Naive thymus-derived CD4-positive, alpha-beta T cell (primary cell): ENCODE results near the gene IL17REL. TPM values are rescaled to one million over a fixed set of nuclear protein-coding genes. Genes with fewer than 3 reads are reported as not detected.

Experiments
- ATAC-seq: fragments of 150-1000 bp; cut with Tn5 transposase; 2 replicates; pipeline ENCODE4 v1.10.0; 2021; ENCODE audit warnings: mild to moderate bottlenecking, moderate library complexity
- CTCF ChIA-PET: fragments of 350-600 bp; sonication (Branson Sonifier 250); formaldehyde crosslinking; loops from one replicate; lab custom pipeline; 2021; ENCODE audit warnings: antibody characterized with exemption; lab: Charles Lee
- POLR2A ChIA-PET: fragments of 350-600 bp; sonication (Branson Sonifier 250); formaldehyde crosslinking; loops from one replicate; lab custom pipeline; 2021; ENCODE audit warnings: antibody characterized with exemption, inconsistent platforms; lab: Charles Lee
- DNase-seq, 9 donors: peaks; one replicate each; pipeline versions ENCODE4 v3.0.0 to v3.0.0-alpha.2; 2020 to 2022; ENCODE audit warnings: mixed read lengths in 1 of 9
- H3K27ac ChIP-seq: one replicate; pipeline ENCODE4 v1.7.0; 2013; ENCODE audit warnings: mild to moderate bottlenecking, low read depth, low read length, moderate library complexity
- H3K27me3 ChIP-seq, 2 donors: one replicate each; pipeline ENCODE4 v1.7.0; 2013; ENCODE audit warnings: low read length in 2 of 2, mild to moderate bottlenecking in 2 of 2, moderate library complexity in 2 of 2; ENCODE audit not compliant: control insufficient read depth in 2 of 2, insufficient read depth in 2 of 2
- H3K36me3 ChIP-seq, 3 experiments: 1 replicate in 2 of 3; 2 replicates in 1 of 3; pipeline ENCODE4 v1.7.0; 2013; ENCODE audit warnings: low read length in 3 of 3, mild to moderate bottlenecking in 3 of 3, moderate library complexity in 1 of 3; ENCODE audit not compliant: insufficient read depth in 3 of 3, control insufficient read depth in 2 of 3
- H3K4me1 ChIP-seq, 2 donors: one replicate each; pipeline ENCODE4 v1.7.0; 2013; ENCODE audit warnings: low read length in 2 of 2, mild to moderate bottlenecking in 2 of 2, moderate library complexity in 1 of 2; ENCODE audit not compliant: control insufficient read depth in 2 of 2, insufficient read depth in 2 of 2
- H3K4me3 ChIP-seq: 2 replicates; pipeline ENCODE4 v1.7.0; 2013; ENCODE audit warnings: mild to moderate bottlenecking, low read length
- H3K9me3 ChIP-seq, 3 experiments: 1 replicate in 2 of 3; 2 replicates in 1 of 3; pipeline ENCODE4 v1.7.0; 2013; ENCODE audit warnings: low read length in 3 of 3; ENCODE audit not compliant: control insufficient read depth in 2 of 3
- H3K27ac Mint-ChIP-seq, 9 donors: one replicate each; pipeline ENCODE4 v1.8.0; 2020 to 2022; ENCODE audit warnings: mixed read lengths in 9 of 9, mild to moderate bottlenecking in 8 of 9, moderate library complexity in 5 of 9, inconsistent platforms in 2 of 9
- H3K27me3 Mint-ChIP-seq, 5 donors: one replicate each; pipeline ENCODE4 v1.8.0; 2021 to 2022; ENCODE audit warnings: mixed read lengths in 5 of 5, mild to moderate bottlenecking in 1 of 5
- H3K36me3 Mint-ChIP-seq, 5 donors: one replicate each; pipeline ENCODE4 v1.8.0; 2020 to 2022; ENCODE audit warnings: mixed read lengths in 5 of 5, mild to moderate bottlenecking in 3 of 5, inconsistent platforms in 1 of 5
- H3K4me1 Mint-ChIP-seq, 7 donors: one replicate each; pipeline ENCODE4 v1.8.0; 2020 to 2022; ENCODE audit warnings: mixed read lengths in 7 of 7, mild to moderate bottlenecking in 3 of 7, inconsistent platforms in 1 of 7
- H3K4me3 Mint-ChIP-seq, 10 donors: one replicate each; pipeline ENCODE4 v1.8.0; 2020 to 2022; ENCODE audit warnings: mild to moderate bottlenecking in 10 of 10, mixed read lengths in 10 of 10, moderate library complexity in 6 of 10, inconsistent platforms in 2 of 10
- H3K9me3 Mint-ChIP-seq, 11 donors: one replicate each; pipeline ENCODE4 v1.8.0; 2020 to 2022; ENCODE audit warnings: mixed read lengths in 11 of 11, mild to moderate bottlenecking in 4 of 11, inconsistent platforms in 1 of 11, moderate library complexity in 1 of 11
- intact Hi-C, 2 donors: fragments of 100-400 bp; cut with micrococcal nuclease; formaldehyde crosslinking; loops; one replicate each; pipeline ENCODE4 v1.15.1; 2023
- polyA plus RNA-seq, 2 donors: library from polyadenylated mRNA; unstranded; fragments of 300-500 nt; fragmentation: Illumina TruSeq; gene quantifications; one replicate each; pipeline ENCODE4 v1.2.3, GENCODE V29; 2021
- total RNA-seq, 6 experiments: library from RNA in 5 of 6; stranded (reverse) in 5 of 6; gene quantifications; 1 replicate in 5 of 6; 2 replicates in 1 of 6; pipeline ENCODE4 v1.2.3 and lab custom pipeline; 2021 to 2026

IL17REL gene
- total and polyA plus RNA-seq, 7 experiments from 2014 or later = not detected

DNA sequence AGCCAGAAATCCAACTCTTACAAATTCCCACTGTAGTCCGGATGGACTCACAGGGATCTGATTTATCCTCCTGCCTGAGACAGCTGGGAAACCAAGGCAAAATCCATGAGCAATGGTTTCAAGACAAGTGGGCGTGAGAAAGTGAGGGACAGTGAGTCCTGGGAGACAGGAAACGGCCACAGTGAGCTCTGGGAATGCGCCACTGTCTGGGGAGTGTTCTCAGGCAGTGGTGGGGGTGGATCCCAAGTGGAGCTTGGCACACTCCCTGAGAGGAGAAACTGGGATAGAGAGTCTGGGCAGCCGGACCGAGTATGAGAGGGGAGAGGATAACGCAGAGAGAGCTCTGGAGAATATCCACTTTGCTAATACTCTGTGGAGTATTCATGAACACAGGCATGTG is 9.8 kb downstream of the IL17REL start:
- Histone ChIP-seq H3K27ac (no peak overlapping the region), H3K4me3 (no peak overlapping the region), H3K27me3 (no peaks in the 10 kb centered on the region), H3K36me3 (no peaks in the 10 kb centered on the region), H3K9me3 (no peaks in the 10 kb centered on the region), H3K4me1 (no peaks in the 10 kb centered on the region)
- no peak for ATAC-seq
- ChIA-PET CTCF (no interaction called here), POLR2A (no interaction called here)
- no peak for DNase-seq
- Mint-ChIP-seq H3K9me3 (peaks cover 0 to 6% (median 0%) of the 10 kb centered on the region in 11 donors), H3K36me3 (no peaks in the 10 kb centered on the region), H3K27me3 (peaks cover 0 to 10% (median 3%) of the 10 kb centered on the region in 5 donors), H3K4me3 (no peak overlapping the region), H3K4me1 (peaks cover 0 to 10% (median 8%) of the 10 kb centered on the region in 7 donors), H3K27ac (no peak overlapping the region)
- intact Hi-C loops = no loop called here

DNA sequence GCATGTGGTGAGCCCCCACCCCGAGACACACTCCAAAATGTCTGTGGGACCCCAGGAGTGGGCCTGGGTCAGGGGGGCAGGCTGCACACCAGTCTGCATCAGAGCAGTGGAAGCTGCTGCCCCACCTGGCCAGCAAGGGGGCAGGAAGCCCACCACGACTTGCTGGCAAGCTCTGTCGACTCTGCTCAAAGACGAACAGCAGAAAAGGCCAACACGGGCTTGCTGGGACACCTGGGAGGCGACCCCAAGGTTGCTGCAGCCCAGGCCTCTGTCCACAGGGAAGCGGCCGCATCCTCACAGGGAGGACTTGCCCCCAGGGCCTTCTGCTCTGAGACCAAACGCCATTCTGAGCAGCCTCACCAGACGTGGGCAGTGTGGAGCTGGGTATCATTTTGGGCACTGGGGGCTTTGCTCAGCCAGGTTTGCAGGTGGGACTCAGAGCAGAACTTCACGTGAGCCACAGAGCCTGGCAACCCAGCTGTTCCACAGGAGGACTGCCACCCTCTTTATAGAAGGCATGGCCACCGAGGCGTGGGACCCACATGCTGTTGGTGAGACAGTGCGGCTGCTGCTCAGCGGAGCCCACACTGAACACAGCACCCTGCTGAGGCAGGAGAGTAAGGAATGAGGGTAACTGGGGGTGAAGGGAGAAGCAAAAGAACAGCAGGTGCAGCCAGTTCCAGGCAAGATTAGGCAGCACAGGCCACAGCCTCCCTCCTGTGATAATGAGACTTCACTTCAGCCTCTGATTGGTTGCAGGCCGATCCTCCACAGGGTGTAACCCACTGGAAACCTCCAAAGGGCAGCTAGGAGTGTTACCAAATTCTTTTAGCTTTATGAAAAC is 11.0 kb downstream of the IL17REL start:
- intact Hi-C loops = no loop called here

GRCh38 chr22:50000587-50001387 is 11.8 kb downstream of the IL17REL start:
- peaks cover 0 to 10% (median 3%) of the 10 kb centered on the region in 5 donors for H3K27me3 Mint-ChIP-seq
- DNase-seq (no peak), ATAC-seq (no peak)
- no peak overlapping the region for H3K4me3 Mint-ChIP-seq
- H3K4me1 Mint-ChIP-seq = peaks cover 0 to 10% (median 8%) of the 10 kb centered on the region in 7 donors
- H3K9me3 ChIP-seq = no peaks in the 10 kb centered on the region
- intact Hi-C loops = no loop called here
- no peaks in the 10 kb centered on the region for H3K27me3 ChIP-seq
- H3K4me1 ChIP-seq = no peaks in the 10 kb centered on the region
- no peak overlapping the region for H3K27ac ChIP-seq
- peaks cover 0 to 6% (median 0%) of the 10 kb centered on the region in 11 donors for H3K9me3 Mint-ChIP-seq
- no peak overlapping the region for H3K27ac Mint-ChIP-seq
- no peak overlapping the region for H3K4me3 ChIP-seq
- POLR2A ChIA-PET = no interaction called here
- H3K36me3 Mint-ChIP-seq = no peaks in the 10 kb centered on the region
- CTCF ChIA-PET = no interaction called here
- no peaks in the 10 kb centered on the region for H3K36me3 ChIP-seq

More for the DNA sequence above, 11.0 kb downstream of the IL17REL start:
- no peak overlapping the region for H3K4me3 ChIP-seq
- H3K36me3 ChIP-seq = no peaks in the 10 kb centered on the region
- no peaks in the 10 kb centered on the region for H3K4me1 ChIP-seq
- peaks cover 0 to 6% (median 0%) of the 10 kb centered on the region in 11 donors for H3K9me3 Mint-ChIP-seq
- ChIA-PET CTCF (no interaction called here), POLR2A (no interaction called here)
- DNase-seq (no peak), ATAC-seq (no peak)
- H3K27me3 Mint-ChIP-seq = peaks cover 0 to 10% (median 3%) of the 10 kb centered on the region in 5 donors
- peak overlapping the region in 1 of 10 donors; percentile 10 for H3K4me3 Mint-ChIP-seq
- no peaks in the 10 kb centered on the region for H3K9me3 ChIP-seq
- H3K27ac Mint-ChIP-seq = no peak overlapping the region
- H3K27ac ChIP-seq = no peak overlapping the region
- H3K36me3 Mint-ChIP-seq = no peaks in the 10 kb centered on the region
- no peaks in the 10 kb centered on the region for H3K27me3 ChIP-seq
- peaks cover 0 to 10% (median 8%) of the 10 kb centered on the region in 7 donors for H3K4me1 Mint-ChIP-seq

DNA sequence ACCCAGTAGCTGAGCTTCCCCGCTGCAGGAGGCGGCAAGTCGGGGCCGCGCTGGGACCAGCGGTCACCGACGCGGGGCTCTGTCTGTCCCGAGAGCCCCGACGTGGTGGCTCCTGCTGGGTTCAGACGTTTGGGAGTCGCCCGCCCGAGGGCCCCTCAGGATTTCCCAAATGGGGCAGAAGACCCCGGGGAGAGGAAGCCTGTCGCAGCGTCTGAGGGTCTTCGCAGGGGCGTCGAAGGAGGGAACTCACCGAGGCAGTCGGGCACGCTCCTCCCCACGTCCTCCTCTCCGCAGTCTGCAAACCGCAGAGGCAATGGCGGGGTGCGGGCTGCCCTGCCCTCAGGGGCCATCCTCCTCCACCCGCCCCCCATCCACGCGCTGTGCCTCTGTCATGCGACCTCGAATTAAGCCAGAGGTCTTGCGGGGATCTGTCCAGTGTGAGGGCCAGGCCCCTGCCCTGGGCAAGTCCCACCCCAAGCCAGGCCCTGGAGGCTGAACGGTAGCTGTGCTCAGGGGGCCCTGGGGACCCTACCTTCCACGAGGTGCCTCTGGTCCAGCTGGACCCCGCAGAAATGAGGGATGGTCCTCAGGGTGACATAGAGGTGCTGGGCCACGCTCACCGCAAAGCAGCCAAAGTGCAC is 12.5 kb downstream of the IL17REL start:
- H3K27me3 Mint-ChIP-seq = peaks cover 0 to 8% (median 2%) of the 10 kb centered on the region in 5 donors
- intact Hi-C loops = loop anchor here in 1 of 2 donors (10.0 kb wide), 1 partner anchor 175 kb away; the partner anchor contains the start of gene PANX2
- Histone ChIP-seq H3K27me3 (no peaks in the 10 kb centered on the region), H3K4me1 (no peaks in the 10 kb centered on the region), H3K9me3 (no peaks in the 10 kb centered on the region), H3K4me3 (no peak overlapping the region), H3K27ac (no peak overlapping the region), H3K36me3 (no peaks in the 10 kb centered on the region)
- POLR2A ChIA-PET = no interaction called here
- no peak overlapping the region for H3K27ac Mint-ChIP-seq
- DNase-seq (no peak), ATAC-seq (no peak)
- CTCF ChIA-PET = no interaction called here
- no peaks in the 10 kb centered on the region for H3K36me3 Mint-ChIP-seq
- H3K4me3 Mint-ChIP-seq = no peak overlapping the region
- H3K4me1 Mint-ChIP-seq = peaks cover 0 to 10% (median 8%) of the 10 kb centered on the region in 7 donors
- peaks cover 0 to 6% (median 0%) of the 10 kb centered on the region in 11 donors for H3K9me3 Mint-ChIP-seq

DNA sequence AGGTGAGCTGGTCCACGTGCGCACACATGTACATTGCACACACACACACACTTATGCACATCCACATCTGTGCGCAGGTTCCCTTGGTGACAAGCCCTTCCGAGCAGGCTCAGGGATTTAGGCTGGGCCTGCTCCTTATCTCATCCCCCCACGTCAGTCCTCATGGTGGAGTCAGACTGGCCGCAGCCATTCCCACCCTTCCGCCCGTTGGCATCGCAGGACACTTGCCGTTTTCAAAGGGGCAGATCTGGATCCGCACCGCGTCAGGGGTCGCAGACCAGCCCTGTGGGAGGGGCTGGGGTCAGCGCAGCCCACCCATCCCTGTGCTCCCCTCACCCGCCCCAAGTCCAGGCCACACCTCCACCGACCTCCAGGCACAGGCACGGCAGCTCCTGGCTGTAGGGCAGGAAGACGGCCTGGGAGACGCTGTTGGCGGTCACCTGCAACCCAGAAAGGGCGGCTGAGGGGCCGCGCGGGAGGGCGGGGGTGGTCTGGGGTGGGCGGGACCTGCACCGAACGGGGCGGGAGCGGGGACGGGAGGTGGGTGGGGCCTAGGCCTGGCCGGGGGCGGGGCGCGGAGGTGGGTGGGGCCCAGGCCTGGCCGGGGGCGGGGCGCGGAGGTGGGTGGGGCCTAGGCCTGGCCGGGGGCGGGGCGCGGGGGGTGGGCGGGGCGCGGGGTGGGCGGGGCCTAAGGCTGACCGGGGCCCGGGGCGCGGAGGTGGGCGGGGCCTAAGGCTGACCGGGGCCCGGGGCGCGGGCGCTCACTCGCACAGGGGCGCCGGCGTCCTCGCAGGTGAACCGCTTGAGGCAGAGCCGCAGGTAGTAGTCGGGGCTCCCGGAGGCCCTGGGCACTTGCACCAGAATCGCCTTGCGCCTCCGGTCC is 13.3 kb downstream of the IL17REL start:
- DNase-seq (peak in 1 of 9 donors; percentile 60), ATAC-seq (peak; percentile 78)
- intact Hi-C loops = loop anchor here in 1 of 2 donors (10.0 kb wide), 1 partner anchor 175 kb away; the partner anchor contains the start of gene PANX2
- no peak overlapping the region for H3K27ac Mint-ChIP-seq
- H3K27me3 Mint-ChIP-seq = peaks cover 0 to 7% (median 0%) of the 10 kb centered on the region in 5 donors
- peaks cover 0 to 10% (median 8%) of the 10 kb centered on the region in 7 donors for H3K4me1 Mint-ChIP-seq
- POLR2A ChIA-PET = no interaction called here
- H3K9me3 Mint-ChIP-seq = peaks cover 0 to 6% (median 0%) of the 10 kb centered on the region in 11 donors
- H3K27ac ChIP-seq = no peak overlapping the region
- H3K4me3 Mint-ChIP-seq = peak overlapping the region in 4 of 10 donors; percentile 6 to 37 (median 20)
- H3K9me3 ChIP-seq = no peaks in the 10 kb centered on the region
- H3K4me1 ChIP-seq = no peaks in the 10 kb centered on the region
- no peaks in the 10 kb centered on the region for H3K36me3 ChIP-seq
- no peak overlapping the region for H3K4me3 ChIP-seq
- H3K27me3 ChIP-seq = no peaks in the 10 kb centered on the region
- H3K36me3 Mint-ChIP-seq = no peaks in the 10 kb centered on the region
- CTCF ChIA-PET = no interaction called here
